ENCODE data around the gene CSDE1. TPM values are rescaled to one million over a fixed set of nuclear protein-coding genes. Genes with fewer than 3 reads are reported as not detected.
A peak's percentile ranks its signal among the peaks of the same experiment; 100 is the strongest.
"Not testable (repeated sequence)": the region's sequence is repeated elsewhere in the genome, so short reads cannot be mapped to it uniquely, and the experiment has no call there.

Gene CSDE1
- total and polyA plus RNA-seq, 2 donors (not counting 1 experiment from before 2014, with no cell fraction given) = 374 to 1,392 TPM

- Histone ChIP-seq H3K27me3 (ENCODE audit: control insufficient read depth, insufficient read depth, low read length) (no peaks in the 10 kb centered on the region), H3K36me3 (ENCODE audit: control insufficient read depth, insufficient read depth, low read length) (no peaks in the 10 kb centered on the region), H3K27ac (ENCODE audit: insufficient read depth, low read length) (no peak overlapping the region), H3K4me2 (ENCODE audit: extremely low read depth, insufficient read depth, low read length) (peak overlapping the region; percentile 98), H3K79me2 (ENCODE audit: control insufficient read depth, insufficient read depth, low read length) (peaks cover 75% of the 10 kb centered on the region), H2AFZ (ENCODE audit: low read length) (no peak overlapping the region), H4K20me1 (ENCODE audit: control insufficient read depth, extremely low read depth, insufficient read depth, low read length) (peaks cover 25% of the 10 kb centered on the region), H3K9me3 (ENCODE audit: control insufficient read depth, insufficient read depth, low read depth, low read length) (no peaks in the 10 kb centered on the region), H3K4me3 (replicated peaks in 1 of 4; ENCODE audit: control extremely low read depth in 1 of 4, insufficient read depth in 1 of 4, low read depth in 3 of 4, low read length in 4 of 4) (peak overlapping the region; percentile 95 to 100 (median 100)), H3K4me1 (ENCODE audit: control insufficient read depth, extremely low read depth, insufficient read depth, low read length) (peaks cover 3% of the 10 kb centered on the region), H3K9ac (ENCODE audit: insufficient read depth, low read length) (no peak overlapping the region)
- TF ChIP-seq EZH2 (IDR thresholded peaks at IDR 0.05; ENCODE audit: low read length, missing control alignments) = no peak
- TF ChIP-seq CTCF (conservative IDR thresholded peaks at IDR 0.05 in 1 of 2, IDR thresholded peaks at IDR 0.05 in 1 of 2; ENCODE audit: low read depth in 1 of 2, low read length in 2 of 2) = no peak
- DNase-seq (ENCODE audit: low read depth in 2 of 2) = peak in 1 of 2 donors; percentile 47
These were observed 2.5 kb downstream of the CSDE1 start for GRCh38 chr1:114755006-114755931.

GRCh38 chr1:114753702-114754101, 4.1 kb downstream of the CSDE1 start:
- H3K27ac ChIP-seq (ENCODE audit: insufficient read depth, low read length); H3K9ac ChIP-seq (ENCODE audit: insufficient read depth, low read length); H2AFZ ChIP-seq (ENCODE audit: low read length); DNase-seq (ENCODE audit: low read depth in 2 of 2); H3K9me3 ChIP-seq (ENCODE audit: control insufficient read depth, insufficient read depth, low read depth, low read length); H3K36me3 ChIP-seq (ENCODE audit: control insufficient read depth, insufficient read depth, low read length); H3K4me2 ChIP-seq (ENCODE audit: extremely low read depth, insufficient read depth, low read length); H3K4me1 ChIP-seq (ENCODE audit: control insufficient read depth, extremely low read depth, insufficient read depth, low read length); H3K27me3 ChIP-seq (ENCODE audit: control insufficient read depth, insufficient read depth, low read length); H3K4me3 ChIP-seq (replicated peaks in 1 of 4; ENCODE audit: control extremely low read depth in 1 of 4, insufficient read depth in 1 of 4, low read depth in 3 of 4, low read length in 4 of 4): not testable (repeated sequence)
- peaks cover 91% of the 10 kb centered on the region for H3K79me2 ChIP-seq (ENCODE audit: control insufficient read depth, insufficient read depth, low read length)
- peaks cover 25% of the 10 kb centered on the region for H4K20me1 ChIP-seq (ENCODE audit: control insufficient read depth, extremely low read depth, insufficient read depth, low read length)

DNA sequence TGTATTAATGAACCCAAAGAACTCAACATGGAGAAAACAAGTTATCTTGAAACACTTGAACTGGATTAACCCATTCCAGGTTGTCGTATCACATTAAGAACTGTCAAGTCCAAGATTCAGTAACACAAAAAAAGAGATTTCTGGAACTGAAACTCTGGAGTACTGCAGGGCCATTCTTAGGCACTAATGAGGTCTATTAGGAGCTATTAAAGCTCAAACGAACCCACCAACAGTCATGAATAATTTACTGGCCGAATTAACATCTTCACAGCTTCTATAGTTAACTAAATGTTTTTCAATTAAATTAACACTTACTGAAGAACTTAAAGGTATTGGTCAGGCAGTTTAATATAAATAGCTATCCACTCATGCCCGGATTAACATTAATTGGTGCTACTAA, 4.6 kb downstream of the CSDE1 start:
- Histone ChIP-seq H3K4me3 (replicated peaks in 1 of 4; ENCODE audit: control extremely low read depth in 1 of 4, insufficient read depth in 1 of 4, low read depth in 3 of 4, low read length in 4 of 4) (no peak overlapping the region), H3K79me2 (ENCODE audit: control insufficient read depth, insufficient read depth, low read length) (peaks cover 96% of the 10 kb centered on the region), H2AFZ (ENCODE audit: low read length) (no peak overlapping the region), H4K20me1 (ENCODE audit: control insufficient read depth, extremely low read depth, insufficient read depth, low read length) (peaks cover 25% of the 10 kb centered on the region), H3K4me1 (ENCODE audit: control insufficient read depth, extremely low read depth, insufficient read depth, low read length) (peaks cover 3% of the 10 kb centered on the region), H3K36me3 (ENCODE audit: control insufficient read depth, insufficient read depth, low read length) (peaks cover 2% of the 10 kb centered on the region), H3K9me3 (ENCODE audit: control insufficient read depth, insufficient read depth, low read depth, low read length) (no peaks in the 10 kb centered on the region), H3K9ac (ENCODE audit: insufficient read depth, low read length) (no peak overlapping the region), H3K27ac (ENCODE audit: insufficient read depth, low read length) (no peak overlapping the region), H3K4me2 (ENCODE audit: extremely low read depth, insufficient read depth, low read length) (no peak overlapping the region), H3K27me3 (ENCODE audit: control insufficient read depth, insufficient read depth, low read length) (no peaks in the 10 kb centered on the region)
- no peak for DNase-seq (ENCODE audit: low read depth in 2 of 2)
- no peak for TF ChIP-seq CTCF (conservative IDR thresholded peaks at IDR 0.05 in 1 of 2, IDR thresholded peaks at IDR 0.05 in 1 of 2; ENCODE audit: low read depth in 1 of 2, low read length in 2 of 2)
- no peak for TF ChIP-seq EZH2 (IDR thresholded peaks at IDR 0.05; ENCODE audit: low read length, missing control alignments)

Measured in fibroblast of lung (primary cell).